ENCODE measurements around the gene TMC8. TPM values are rescaled to one million over a fixed set of nuclear protein-coding genes. Genes with fewer than 3 reads are reported as not detected.
"Not testable (repeated sequence)": the region's sequence is repeated elsewhere in the genome, so short reads cannot be mapped to it uniquely, and the experiment has no call there.

Gene TMC8
- polyA plus RNA-seq, 1 donor from 2014 or later, result 97.5 TPM

GRCh38 chr17:78114831-78115723 lies 15.5 kb upstream of the TMC8 start:
- H3K36me3 Mint-ChIP-seq, result peaks cover 3% of the 10 kb centered on the region
- H3K27me3 Mint-ChIP-seq, result no peaks in the 10 kb centered on the region

GRCh38 chr17:78115803-78116202 lies 14.8 kb upstream of the TMC8 start:
- H3K9me3 Mint-ChIP-seq, H3K36me3 Mint-ChIP-seq, H3K27me3 Mint-ChIP-seq, H3K4me3 Mint-ChIP-seq: not testable (repeated sequence)
- Mint-ChIP-seq H3K27ac (peak overlapping the region in 1 of 3 donors; percentile 39), H3K4me1 (peaks cover 24 to 28% (median 24%) of the 10 kb centered on the region in 3 donors)

More at GRCh38 chr17:78114831-78115723, 15.5 kb upstream of the TMC8 start:
- H3K27ac Mint-ChIP-seq, result peak overlapping the region; percentile 81 to 97 (median 91)
- peak overlapping the region in 1 of 4 donors; percentile 55 for H3K4me3 Mint-ChIP-seq
- H3K4me1 Mint-ChIP-seq, result peaks cover 20 to 30% (median 24%) of the 10 kb centered on the region in 3 donors
- H3K9me3 Mint-ChIP-seq, result no peaks in the 10 kb centered on the region

GRCh38 chr17:78116411-78116810 lies 14.2 kb upstream of the TMC8 start:
- no peaks in the 10 kb centered on the region for H3K9me3 Mint-ChIP-seq
- peak overlapping the region in 2 of 3 donors; percentile 39 to 78 for H3K27ac Mint-ChIP-seq
- H3K36me3 Mint-ChIP-seq, result peaks cover 3% of the 10 kb centered on the region
- H3K4me3 Mint-ChIP-seq, result no peak overlapping the region
- H3K27me3 Mint-ChIP-seq, result no peaks in the 10 kb centered on the region
- peaks cover 24 to 34% (median 27%) of the 10 kb centered on the region in 3 donors for H3K4me1 Mint-ChIP-seq

- Mint-ChIP-seq H3K36me3 (peaks cover 3% of the 10 kb centered on the region), H3K4me1 (peaks cover 24 to 38% (median 33%) of the 10 kb centered on the region in 3 donors), H3K4me3 (peak overlapping the region in 1 of 4 donors; percentile 29), H3K9me3 (no peaks in the 10 kb centered on the region), H3K27ac (peak overlapping the region; percentile 76 to 92 (median 78)), H3K27me3 (no peaks in the 10 kb centered on the region)
These were observed 13.3 kb upstream of the TMC8 start for GRCh38 chr17:78117027-78117981.

GRCh38 chr17:78118801-78119241 lies 11.8 kb upstream of the TMC8 start:
- Mint-ChIP-seq H3K36me3 (no peaks in the 10 kb centered on the region), H3K9me3 (no peaks in the 10 kb centered on the region), H3K27ac (peak overlapping the region in 1 of 3 donors; percentile 53), H3K4me1 (peaks cover 12 to 34% (median 33%) of the 10 kb centered on the region in 3 donors), H3K27me3 (no peaks in the 10 kb centered on the region), H3K4me3 (no peak overlapping the region)

GRCh38 chr17:78120537-78120936 lies 10.0 kb upstream of the TMC8 start:
- no peaks in the 10 kb centered on the region for H3K9me3 Mint-ChIP-seq
- H3K4me1 Mint-ChIP-seq, result peaks cover 5 to 30% (median 30%) of the 10 kb centered on the region in 3 donors
- H3K27me3 Mint-ChIP-seq, result no peaks in the 10 kb centered on the region
- H3K4me3 Mint-ChIP-seq, result peak overlapping the region in 1 of 4 donors; percentile 66
- peak overlapping the region in 2 of 3 donors; percentile 78 to 91 for H3K27ac Mint-ChIP-seq
- no peaks in the 10 kb centered on the region for H3K36me3 Mint-ChIP-seq

- no peaks in the 10 kb centered on the region for H3K27me3 Mint-ChIP-seq
- H3K9me3 Mint-ChIP-seq, result no peaks in the 10 kb centered on the region
- peaks cover 5 to 31% (median 30%) of the 10 kb centered on the region in 3 donors for H3K4me1 Mint-ChIP-seq
- no peaks in the 10 kb centered on the region for H3K36me3 Mint-ChIP-seq
- peak overlapping the region; percentile 82 to 92 (median 91) for H3K27ac Mint-ChIP-seq
- H3K4me3 Mint-ChIP-seq, result peak overlapping the region; percentile 64 to 88 (median 78)
These were observed 9.4 kb upstream of the TMC8 start for GRCh38 chr17:78120971-78121800.

GRCh38 chr17:78121801-78122215 lies 8.8 kb upstream of the TMC8 start:
- Mint-ChIP-seq H3K36me3 (no peaks in the 10 kb centered on the region), H3K27ac (peak overlapping the region in 2 of 3 donors; percentile 91 to 92), H3K9me3 (no peaks in the 10 kb centered on the region), H3K27me3 (no peaks in the 10 kb centered on the region), H3K4me1 (peaks cover 5 to 32% (median 30%) of the 10 kb centered on the region in 3 donors), H3K4me3 (peak overlapping the region; percentile 64 to 88 (median 78))

GRCh38 chr17:78122216-78122930 lies 8.2 kb upstream of the TMC8 start:
- Mint-ChIP-seq H3K27ac (peak overlapping the region; percentile 50 to 92 (median 91)), H3K27me3 (no peaks in the 10 kb centered on the region), H3K9me3 (no peaks in the 10 kb centered on the region), H3K4me3 (peak overlapping the region; percentile 21 to 88 (median 75)), H3K4me1 (peaks cover 10 to 33% (median 32%) of the 10 kb centered on the region in 3 donors), H3K36me3 (no peaks in the 10 kb centered on the region)

- peak overlapping the region; percentile 21 to 88 (median 75) for H3K4me3 Mint-ChIP-seq
- peaks cover 11 to 33% (median 32%) of the 10 kb centered on the region in 3 donors for H3K4me1 Mint-ChIP-seq
- H3K36me3 Mint-ChIP-seq, result no peaks in the 10 kb centered on the region
- H3K27ac Mint-ChIP-seq, result peak overlapping the region; percentile 16 to 91 (median 50)
- H3K27me3 Mint-ChIP-seq, result no peaks in the 10 kb centered on the region
- H3K9me3 Mint-ChIP-seq, result no peaks in the 10 kb centered on the region
These were observed 7.7 kb upstream of the TMC8 start for GRCh38 chr17:78122931-78123249.

- Mint-ChIP-seq H3K36me3 (no peaks in the 10 kb centered on the region), H3K4me3 (peak overlapping the region; percentile 17 to 90 (median 68)), H3K4me1 (peaks cover 11 to 32% (median 31%) of the 10 kb centered on the region in 3 donors), H3K9me3 (no peaks in the 10 kb centered on the region), H3K27ac (peak overlapping the region in 2 of 3 donors; percentile 90 to 100), H3K27me3 (no peaks in the 10 kb centered on the region)
These were observed 7.2 kb upstream of the TMC8 start for GRCh38 chr17:78123258-78123929.

GRCh38 chr17:78124081-78124835 lies 6.3 kb upstream of the TMC8 start:
- Mint-ChIP-seq H3K36me3 (no peaks in the 10 kb centered on the region), H3K9me3 (no peaks in the 10 kb centered on the region), H3K27ac (peak overlapping the region; percentile 82 to 100 (median 90)), H3K27me3 (no peaks in the 10 kb centered on the region), H3K4me1 (peaks cover 17 to 37% (median 33%) of the 10 kb centered on the region in 3 donors), H3K4me3 (peak overlapping the region; percentile 60 to 90 (median 86))

Data from IgD-negative memory B cell (primary cell).